Measurements from ENCODE around the gene DRC7. TPM values are rescaled to one million over a fixed set of nuclear protein-coding genes. Genes with fewer than 3 reads are reported as not detected.

DRC7 gene
- polyA plus RNA-seq, 1 donor from 2014 or later: not detected

- Mint-ChIP-seq H3K27me3 (peaks cover 2% of the 10 kb centered on the region), H3K27ac (no peak overlapping the region), H3K4me3 (no peak overlapping the region), H3K9me3 (no peaks in the 10 kb centered on the region), H3K4me1 (peaks cover 0 to 5% (median 0%) of the 10 kb centered on the region in 3 donors), H3K36me3 (peaks cover 2% of the 10 kb centered on the region)
Observed at GRCh38 chr16:57679767-57680482, 14.7 kb upstream of the DRC7 start.

GRCh38 chr16:57680842-57681375, 13.7 kb upstream of the DRC7 start:
- Mint-ChIP-seq H3K27ac (no peak overlapping the region), H3K36me3 (peaks cover 2% of the 10 kb centered on the region), H3K9me3 (no peaks in the 10 kb centered on the region), H3K4me1 (peaks cover 0 to 5% (median 0%) of the 10 kb centered on the region in 3 donors), H3K4me3 (no peak overlapping the region), H3K27me3 (no peaks in the 10 kb centered on the region)

DNA sequence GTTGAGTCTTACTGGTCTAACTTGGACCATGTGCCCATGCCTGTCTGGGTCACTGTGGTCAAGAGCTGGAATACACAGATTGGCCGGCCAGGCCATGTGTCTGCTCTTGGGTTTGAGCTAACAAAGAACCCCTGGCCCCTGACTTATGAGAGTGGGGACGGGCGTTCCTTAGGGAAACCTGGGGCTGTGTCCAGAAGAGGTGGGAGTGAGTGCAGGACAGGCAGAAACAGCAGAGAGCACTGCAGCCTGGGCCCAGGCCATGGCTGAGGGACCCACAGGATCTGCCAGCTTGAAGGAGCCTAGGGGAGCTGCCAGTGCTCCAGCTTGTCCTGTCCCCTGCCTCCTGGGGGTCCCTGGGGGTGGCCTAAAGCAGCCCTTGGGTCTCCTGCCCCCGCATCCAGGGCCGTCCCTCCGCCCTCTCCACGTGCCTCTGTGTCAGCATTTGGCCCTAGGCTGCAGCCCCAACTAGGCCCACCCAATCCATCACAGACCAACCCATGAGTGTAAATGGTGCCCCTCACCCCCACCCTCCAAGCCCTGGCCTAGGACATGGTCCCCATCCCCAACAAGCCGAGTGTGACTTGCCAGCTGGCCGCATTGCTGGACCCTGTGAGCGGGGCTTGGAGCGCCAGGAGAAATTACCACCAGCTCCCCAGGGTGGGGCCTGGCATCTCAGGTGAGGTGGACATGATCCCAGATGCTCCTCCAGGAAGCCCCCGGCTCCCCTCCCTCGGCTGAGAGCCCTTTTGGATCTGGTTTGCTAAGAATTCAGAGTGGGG, 12.5 kb upstream of the DRC7 start:
- Mint-ChIP-seq H3K27ac (no peak overlapping the region), H3K9me3 (no peaks in the 10 kb centered on the region)

GRCh38 chr16:57682809-57683635, 11.6 kb upstream of the DRC7 start:
- H3K27ac Mint-ChIP-seq: no peak overlapping the region
- H3K4me1 Mint-ChIP-seq: peaks cover 0 to 5% (median 0%) of the 10 kb centered on the region in 3 donors
- H3K36me3 Mint-ChIP-seq: peaks cover 2% of the 10 kb centered on the region
- H3K4me3 Mint-ChIP-seq: no peak overlapping the region
- H3K27me3 Mint-ChIP-seq: no peaks in the 10 kb centered on the region
- H3K9me3 Mint-ChIP-seq: no peaks in the 10 kb centered on the region

More for the DNA sequence above, 12.5 kb upstream of the DRC7 start:
- Mint-ChIP-seq H3K36me3 (peaks cover 2% of the 10 kb centered on the region), H3K4me1 (peaks cover 0 to 5% (median 0%) of the 10 kb centered on the region in 3 donors), H3K4me3 (no peak overlapping the region), H3K27me3 (no peaks in the 10 kb centered on the region)

DNA sequence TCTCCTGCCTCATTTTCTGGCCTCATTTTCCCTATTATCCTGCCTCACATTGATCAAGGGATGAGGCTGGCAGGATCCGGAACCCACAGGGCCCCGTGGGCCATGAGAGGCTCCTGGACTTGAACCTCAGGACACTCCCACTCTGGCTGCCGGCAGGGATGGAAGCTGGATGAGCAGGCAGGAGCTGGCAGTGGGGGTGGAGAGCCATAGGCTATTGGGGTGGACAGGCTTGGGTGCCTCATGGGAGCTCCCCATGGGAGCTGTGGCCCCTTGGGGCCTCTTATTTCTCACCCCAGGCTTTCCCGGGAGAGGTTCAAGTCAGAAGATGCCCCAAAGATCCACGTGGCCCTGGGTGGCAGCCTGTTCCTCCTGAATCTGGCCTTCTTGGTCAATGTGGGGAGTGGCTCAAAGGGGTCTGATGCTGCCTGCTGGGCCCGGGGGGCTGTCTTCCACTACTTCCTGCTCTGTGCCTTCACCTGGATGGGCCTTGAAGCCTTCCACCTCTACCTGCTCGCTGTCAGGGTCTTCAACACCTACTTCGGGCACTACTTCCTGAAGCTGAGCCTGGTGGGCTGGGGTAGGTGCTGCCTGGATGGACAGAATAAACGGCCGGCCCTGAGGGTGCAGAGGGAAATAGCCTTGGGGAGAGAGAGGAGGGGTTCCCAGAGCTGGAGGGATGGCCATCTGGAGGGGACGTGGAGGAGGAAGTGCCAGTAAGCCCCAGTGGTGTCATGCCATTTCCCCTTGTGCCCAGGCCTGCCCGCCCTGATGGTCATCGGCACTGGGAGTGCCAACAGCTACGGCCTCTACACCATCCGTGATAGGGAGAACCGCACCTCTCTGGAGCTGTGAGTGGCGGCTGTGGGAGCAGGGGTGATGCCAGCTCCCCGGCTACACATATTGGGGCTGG, 10.7 kb upstream of the DRC7 start:
- H3K27ac Mint-ChIP-seq: no peak overlapping the region
- no peaks in the 10 kb centered on the region for H3K27me3 Mint-ChIP-seq
- no peaks in the 10 kb centered on the region for H3K9me3 Mint-ChIP-seq
- peak overlapping the region in 1 of 4 donors; percentile 15 for H3K4me3 Mint-ChIP-seq
- H3K36me3 Mint-ChIP-seq: peaks cover 2% of the 10 kb centered on the region
- H3K4me1 Mint-ChIP-seq: peaks cover 0 to 6% (median 0%) of the 10 kb centered on the region in 3 donors

GRCh38 chr16:57684626-57685358, 9.8 kb upstream of the DRC7 start:
- Mint-ChIP-seq H3K4me1 (peaks cover 0 to 9% (median 6%) of the 10 kb centered on the region in 3 donors), H3K36me3 (peaks cover 2% of the 10 kb centered on the region), H3K27me3 (peaks cover 1% of the 10 kb centered on the region), H3K27ac (no peak overlapping the region), H3K4me3 (no peak overlapping the region), H3K9me3 (no peaks in the 10 kb centered on the region)

DNA sequence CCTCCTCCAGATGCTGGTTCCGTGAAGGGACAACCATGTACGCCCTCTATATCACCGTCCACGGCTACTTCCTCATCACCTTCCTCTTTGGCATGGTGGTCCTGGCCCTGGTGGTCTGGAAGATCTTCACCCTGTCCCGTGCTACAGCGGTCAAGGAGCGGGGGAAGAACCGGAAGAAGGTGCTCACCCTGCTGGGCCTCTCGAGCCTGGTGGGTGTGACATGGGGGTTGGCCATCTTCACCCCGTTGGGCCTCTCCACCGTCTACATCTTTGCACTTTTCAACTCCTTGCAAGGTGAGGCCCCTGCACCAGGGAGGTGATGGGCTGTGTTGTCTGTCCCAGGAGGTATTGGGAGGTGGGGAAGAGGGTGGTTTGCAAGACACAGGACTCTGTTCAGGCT, 9.0 kb upstream of the DRC7 start:
- Mint-ChIP-seq H3K4me3 (no peak overlapping the region), H3K36me3 (peaks cover 2% of the 10 kb centered on the region), H3K27me3 (peaks cover 1% of the 10 kb centered on the region), H3K27ac (peak overlapping the region in 1 of 3 donors; percentile 69), H3K4me1 (peaks cover 0 to 11% (median 9%) of the 10 kb centered on the region in 3 donors), H3K9me3 (no peaks in the 10 kb centered on the region)

DNA sequence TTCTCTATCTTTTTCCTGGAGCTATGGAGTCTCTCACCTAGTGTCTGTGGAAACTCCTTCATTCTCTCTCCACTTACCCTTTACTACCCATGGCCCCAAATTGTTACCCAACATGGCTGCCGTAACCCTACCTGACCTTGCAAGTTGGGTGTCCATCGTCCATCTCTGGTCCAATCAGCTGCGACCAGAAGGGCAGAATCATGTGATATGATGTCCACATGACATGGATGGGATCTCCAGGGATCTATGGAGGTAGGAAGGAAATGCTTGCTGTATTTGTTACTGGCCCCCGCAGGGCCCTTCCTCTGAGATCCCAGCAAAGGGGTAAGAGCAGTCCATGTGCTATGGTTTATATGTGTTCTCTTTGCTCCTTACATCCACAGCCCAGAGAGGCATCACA, 8.0 kb upstream of the DRC7 start:
- Mint-ChIP-seq H3K27ac (no peak overlapping the region), H3K9me3 (no peaks in the 10 kb centered on the region), H3K36me3 (peaks cover 2% of the 10 kb centered on the region), H3K4me3 (peak overlapping the region in 1 of 4 donors; percentile 34), H3K27me3 (peaks cover 1% of the 10 kb centered on the region), H3K4me1 (peaks cover 0 to 11% (median 9%) of the 10 kb centered on the region in 3 donors)

GRCh38 chr16:57687363-57687929, 7.2 kb upstream of the DRC7 start:
- peaks cover 1% of the 10 kb centered on the region for H3K27me3 Mint-ChIP-seq
- no peak overlapping the region for H3K27ac Mint-ChIP-seq
- H3K4me3 Mint-ChIP-seq: no peak overlapping the region
- H3K36me3 Mint-ChIP-seq: peaks cover 2% of the 10 kb centered on the region
- no peaks in the 10 kb centered on the region for H3K9me3 Mint-ChIP-seq
- H3K4me1 Mint-ChIP-seq: peaks cover 0 to 11% (median 10%) of the 10 kb centered on the region in 3 donors

- H3K4me3 Mint-ChIP-seq: no peak overlapping the region
- no peaks in the 10 kb centered on the region for H3K9me3 Mint-ChIP-seq
- peaks cover 0 to 11% (median 9%) of the 10 kb centered on the region in 3 donors for H3K4me1 Mint-ChIP-seq
- H3K27ac Mint-ChIP-seq: peak overlapping the region in 1 of 3 donors; percentile 67
- peaks cover 2% of the 10 kb centered on the region for H3K36me3 Mint-ChIP-seq
- peaks cover 1% of the 10 kb centered on the region for H3K27me3 Mint-ChIP-seq
Observed at GRCh38 chr16:57688487-57688986, 6.1 kb upstream of the DRC7 start.

- Mint-ChIP-seq H3K4me1 (peaks cover 0 to 11% (median 9%) of the 10 kb centered on the region in 3 donors), H3K9me3 (no peaks in the 10 kb centered on the region), H3K27me3 (peaks cover 1% of the 10 kb centered on the region), H3K36me3 (peaks cover 2% of the 10 kb centered on the region), H3K27ac (peak overlapping the region; percentile 15 to 94 (median 67)), H3K4me3 (peak overlapping the region in 1 of 4 donors; percentile 84)
Observed at GRCh38 chr16:57688987-57689761, 5.4 kb upstream of the DRC7 start.
